Measurements from ENCODE around the gene SRSF11. TPM values are rescaled to one million over a fixed set of nuclear protein-coding genes. Genes with fewer than 3 reads are reported as not detected.
A peak's percentile ranks its signal among the peaks of the same experiment; 100 is the strongest.
"Not testable (repeated sequence)": the region's sequence is repeated elsewhere in the genome, so short reads cannot be mapped to it uniquely, and the experiment has no call there.

Gene SRSF11, protein sequence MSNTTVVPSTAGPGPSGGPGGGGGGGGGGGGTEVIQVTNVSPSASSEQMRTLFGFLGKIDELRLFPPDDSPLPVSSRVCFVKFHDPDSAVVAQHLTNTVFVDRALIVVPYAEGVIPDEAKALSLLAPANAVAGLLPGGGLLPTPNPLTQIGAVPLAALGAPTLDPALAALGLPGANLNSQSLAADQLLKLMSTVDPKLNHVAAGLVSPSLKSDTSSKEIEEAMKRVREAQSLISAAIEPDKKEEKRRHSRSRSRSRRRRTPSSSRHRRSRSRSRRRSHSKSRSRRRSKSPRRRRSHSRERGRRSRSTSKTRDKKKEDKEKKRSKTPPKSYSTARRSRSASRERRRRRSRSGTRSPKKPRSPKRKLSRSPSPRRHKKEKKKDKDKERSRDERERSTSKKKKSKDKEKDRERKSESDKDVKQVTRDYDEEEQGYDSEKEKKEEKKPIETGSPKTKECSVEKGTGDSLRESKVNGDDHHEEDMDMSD
- 94.0 and 115 TPM in 2 replicates for total RNA-seq (2014; rRNA removed; shearing (Covaris generic))

- peak; percentile 96 for DNase-seq (ENCODE audit: low spot score)
Measured at GRCh38 chr1:70221238-70222121, at the start of gene SRSF11. Gene SRSF11, plus strand, starts transcription at chr1:70221380. Its CDS starts 257 bp downstream, at chr1:70221637.

DNA sequence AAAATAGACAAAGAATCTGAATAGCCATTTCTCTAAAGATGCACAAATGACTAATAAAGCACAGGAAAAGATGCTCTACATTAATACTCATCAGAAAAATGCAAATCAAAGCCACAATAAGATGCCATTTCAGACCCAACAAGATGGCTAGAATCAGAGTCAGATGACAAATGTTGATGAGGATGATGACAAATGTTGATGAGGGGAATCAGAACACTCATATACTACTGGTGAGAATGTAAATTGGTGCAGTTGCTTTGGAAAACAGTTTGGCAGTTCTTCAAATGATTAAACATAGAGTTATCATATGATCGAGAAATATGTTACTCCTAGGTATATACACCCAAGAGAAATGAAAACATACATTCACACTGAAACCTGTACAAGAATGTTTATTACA lies 49.7 kb upstream of the SRSF11 start:
- no peak for DNase-seq (ENCODE audit: low spot score)

GRCh38 chr1:70185181-70185580 lies 36.0 kb upstream of the SRSF11 start:
- DNase-seq (ENCODE audit: low spot score) = not testable (repeated sequence)

DNA sequence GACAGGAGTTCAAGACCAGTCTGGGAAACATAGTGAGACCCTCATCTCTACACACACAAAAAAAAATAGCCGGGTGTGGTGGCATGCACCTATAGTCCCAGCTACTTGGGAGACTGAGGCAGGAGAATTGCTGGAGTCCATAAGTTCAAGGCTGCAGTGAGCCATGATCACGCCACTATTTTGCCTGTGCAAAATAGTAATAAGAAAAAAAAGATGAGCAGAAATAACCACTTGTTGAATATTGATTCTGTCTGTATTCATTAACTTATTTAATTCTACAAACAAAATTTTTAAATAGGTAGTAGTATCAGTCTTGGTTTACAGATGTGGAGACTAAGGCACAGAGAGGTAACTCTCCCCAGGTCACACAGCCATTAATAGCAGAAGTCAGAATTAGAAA lies 32.7 kb upstream of the SRSF11 start:
- no peak for DNase-seq (ENCODE audit: low spot score)

- DNase-seq (ENCODE audit: low spot score) = no peak
Measured at GRCh38 chr1:70190180-70190579, 31.0 kb upstream of the SRSF11 start.

- not testable (repeated sequence) for DNase-seq (ENCODE audit: low spot score)
Measured at GRCh38 chr1:70192446-70192845, 28.7 kb upstream of the SRSF11 start.

GRCh38 chr1:70194601-70195000 lies 26.6 kb upstream of the SRSF11 start:
- no peak for DNase-seq (ENCODE audit: low spot score)

DNA sequence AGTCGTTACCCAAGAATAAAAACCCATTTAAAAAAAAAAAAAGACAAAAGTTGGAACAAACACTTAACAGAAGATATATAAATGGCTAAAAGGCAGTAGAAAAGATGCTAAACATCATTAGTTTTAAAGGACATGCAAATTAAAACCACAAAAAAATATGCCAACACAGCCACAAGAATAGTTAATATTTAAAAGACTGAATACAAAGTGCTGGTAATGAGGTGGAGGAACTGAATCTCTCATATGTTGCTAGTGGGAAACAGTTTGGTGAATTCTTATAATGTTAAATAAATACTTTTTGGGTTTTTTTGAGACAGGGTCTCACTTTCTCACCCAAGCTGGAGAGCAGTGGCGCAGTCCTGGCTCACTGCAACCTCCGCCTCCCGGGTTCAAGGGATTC lies 25.8 kb upstream of the SRSF11 start:
- no peak for DNase-seq (ENCODE audit: low spot score)

DNA sequence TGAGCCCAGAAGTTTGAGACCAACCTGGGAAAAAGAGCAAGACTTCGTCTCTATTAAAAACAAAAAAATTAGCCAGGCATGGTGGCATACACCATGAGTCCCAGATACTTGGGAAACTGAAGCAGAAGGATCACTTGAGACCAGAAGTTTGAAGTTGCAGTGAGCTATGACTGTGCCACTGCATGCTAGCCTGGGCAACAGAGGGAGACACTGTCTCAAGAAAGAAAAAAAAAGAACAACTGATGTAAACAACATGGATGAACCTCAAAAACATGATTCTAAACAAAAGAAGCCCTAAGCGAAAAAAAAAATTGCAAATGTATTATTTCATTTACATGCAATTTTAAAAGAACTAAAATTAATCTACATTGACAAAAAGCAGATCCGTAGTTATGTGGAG lies 24.8 kb upstream of the SRSF11 start:
- DNase-seq (ENCODE audit: low spot score) = no peak

- no peak for DNase-seq (ENCODE audit: low spot score)
Measured at GRCh38 chr1:70200065-70200464, 21.1 kb upstream of the SRSF11 start.

GRCh38 chr1:70202173-70202758 lies 18.9 kb upstream of the SRSF11 start:
- DNase-seq (ENCODE audit: low spot score) = no peak

DNA sequence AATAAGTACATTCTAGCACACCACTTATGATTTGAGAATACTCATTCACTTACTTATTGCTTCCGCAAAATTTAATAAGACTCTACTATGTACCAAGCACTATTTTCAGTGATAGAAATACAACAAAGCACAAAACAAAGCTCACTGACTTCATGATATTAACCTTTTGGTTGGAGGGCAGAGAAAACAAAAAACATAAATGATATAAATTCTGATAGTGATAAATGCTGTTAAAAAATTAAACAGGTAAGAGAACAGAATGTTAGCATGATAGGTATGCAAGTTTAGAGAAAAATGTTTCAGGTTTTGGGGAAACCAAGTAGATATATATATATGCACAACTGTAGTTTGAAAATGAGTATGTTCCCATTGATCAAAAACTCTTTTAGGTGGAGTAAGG lies 17.0 kb upstream of the SRSF11 start:
- no peak for DNase-seq (ENCODE audit: low spot score)

DNA sequence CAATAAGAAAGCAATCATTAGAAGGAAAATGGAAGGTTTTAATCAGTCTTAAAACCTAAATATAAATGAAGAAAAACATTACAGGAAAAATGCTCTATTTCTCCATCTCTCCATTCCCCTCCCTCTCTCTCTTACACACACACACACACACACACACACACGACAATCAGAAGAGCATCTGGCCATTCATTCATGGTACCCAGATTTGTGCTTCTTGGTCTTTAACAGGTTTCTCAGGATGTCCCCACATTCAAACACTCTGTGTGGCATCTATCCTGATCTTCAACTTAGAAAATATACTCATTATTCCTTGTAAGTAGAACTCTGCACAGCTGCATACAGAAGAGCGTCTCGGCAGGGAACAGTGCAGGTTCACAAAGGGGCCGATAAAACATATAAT lies 16.6 kb upstream of the SRSF11 start:
- DNase-seq (ENCODE audit: low spot score) = peak; percentile 34

DNA sequence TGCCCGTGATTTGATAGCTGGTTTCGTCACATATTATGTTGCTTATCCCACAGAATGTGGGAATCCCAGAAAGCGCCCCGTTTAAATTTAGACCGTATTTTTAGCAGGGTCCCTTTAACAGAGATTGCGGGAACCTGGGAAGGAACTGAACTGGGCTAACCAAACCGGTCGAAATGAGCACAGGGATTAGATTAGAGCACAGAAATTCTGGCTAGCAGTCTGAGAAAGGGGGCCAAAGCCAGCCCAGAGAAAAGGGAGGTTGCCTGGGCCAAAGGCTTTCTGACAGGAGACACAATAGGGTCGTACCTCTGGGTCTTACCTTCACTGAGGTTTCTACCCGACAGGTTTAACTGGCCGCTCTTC lies 16.1 kb upstream of the SRSF11 start:
- no peak for DNase-seq (ENCODE audit: low spot score)

DNA sequence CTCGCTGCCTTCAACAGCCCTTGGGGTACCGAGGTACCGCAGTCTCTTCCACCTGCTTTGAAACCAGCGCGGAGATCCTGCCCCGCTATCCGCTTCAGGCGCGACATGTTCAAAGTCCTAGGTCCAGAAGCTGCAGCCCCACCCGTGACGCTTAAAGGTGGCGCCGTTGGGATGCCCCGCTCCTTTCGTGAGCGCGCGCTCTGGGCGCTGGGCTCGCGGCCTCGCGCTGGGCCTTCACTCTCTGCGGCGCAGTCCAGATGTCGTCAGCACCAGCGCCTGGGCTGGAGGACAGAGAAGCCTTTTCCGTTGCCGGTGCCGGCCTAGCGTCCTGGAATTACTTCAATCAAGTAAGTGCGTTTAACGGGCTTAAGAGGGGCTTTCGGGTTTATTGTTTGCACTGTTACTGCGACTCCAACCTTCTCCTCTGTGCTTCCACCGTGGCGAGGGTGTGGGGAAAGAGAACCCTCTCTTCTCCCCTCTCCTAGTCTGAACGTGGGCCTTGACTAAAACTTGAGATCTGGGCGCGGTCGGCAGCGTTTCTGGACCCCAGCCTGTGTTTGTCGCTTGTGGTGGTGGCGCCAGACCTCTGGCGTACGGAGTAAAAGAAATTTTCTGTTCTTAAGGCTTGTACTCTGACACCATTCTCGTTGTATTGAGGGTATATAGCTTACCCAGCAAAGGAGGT lies 15.6 kb upstream of the SRSF11 start, which contains the start of gene LRRC40:
Gene LRRC40 (minus strand): TSS at position 146 of the 685 bp plus-strand sequence. CDS start 39 bp downstream, at position 107.
- peak; percentile 96 for DNase-seq (ENCODE audit: low spot score)

DNA sequence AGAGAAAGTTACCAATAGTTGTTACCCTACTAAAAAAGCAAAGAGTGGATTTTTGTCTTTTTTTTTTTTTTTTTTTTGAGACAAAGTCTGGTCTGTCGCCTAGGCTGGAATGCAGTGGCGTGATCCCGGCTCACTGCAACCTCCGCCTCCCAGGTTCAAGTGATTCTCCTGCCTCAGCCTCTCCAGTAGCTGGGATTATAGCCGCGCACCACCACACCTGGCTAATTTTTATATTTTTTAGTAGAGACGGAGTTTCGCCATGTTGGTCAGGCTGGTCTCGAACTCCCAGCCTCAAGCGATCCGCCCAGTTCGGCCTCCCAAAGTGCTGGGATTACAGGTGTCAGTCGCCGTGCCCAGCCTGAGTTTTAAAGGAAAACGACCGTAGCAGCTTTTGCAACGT lies 14.3 kb upstream of the SRSF11 start:
- DNase-seq (ENCODE audit: low spot score) = not testable (repeated sequence)

DNA sequence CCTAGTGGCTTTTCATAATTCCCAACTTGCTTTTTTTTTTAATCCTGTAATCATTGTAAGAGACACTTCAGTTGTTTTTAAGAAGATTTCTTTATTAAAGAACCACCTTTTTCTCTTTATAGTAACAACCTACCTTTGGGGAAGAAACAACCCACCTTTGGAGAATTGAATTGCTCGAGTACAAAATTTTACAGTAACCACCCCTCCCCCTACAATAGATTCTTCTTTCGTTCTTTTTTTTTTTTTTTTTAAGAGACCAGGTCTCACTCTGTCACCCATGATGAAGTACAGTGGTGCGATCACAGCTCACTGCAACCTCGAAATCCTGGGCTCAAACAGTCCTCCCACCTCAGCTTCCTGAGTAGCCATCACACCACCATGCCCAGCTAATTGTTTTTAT lies 13.7 kb upstream of the SRSF11 start:
- no peak for DNase-seq (ENCODE audit: low spot score)

GRCh38 chr1:70208292-70208691 lies 12.9 kb upstream of the SRSF11 start:
- no peak for DNase-seq (ENCODE audit: low spot score)

DNA sequence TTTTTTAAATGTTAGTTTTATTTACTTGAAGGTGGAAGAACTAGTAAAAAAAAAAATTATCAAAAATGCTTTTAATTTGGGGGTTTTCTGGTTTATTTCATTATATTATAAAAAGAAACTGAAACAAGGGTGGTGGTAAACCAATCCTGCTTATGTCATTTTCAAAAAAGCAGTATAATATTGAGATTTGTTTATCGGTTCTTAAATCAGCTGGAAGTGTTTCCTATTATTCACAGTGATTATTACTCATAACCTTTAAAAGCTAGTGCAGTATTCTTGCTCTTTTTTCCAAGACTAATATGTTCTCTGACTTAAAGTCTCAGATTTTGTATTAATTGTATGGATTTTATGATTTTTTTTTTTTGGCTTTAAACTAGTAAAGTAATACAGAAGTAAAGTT lies 10.4 kb upstream of the SRSF11 start:
- no peak for DNase-seq (ENCODE audit: low spot score)

GRCh38 chr1:70211541-70211940 lies 9.6 kb upstream of the SRSF11 start:
- DNase-seq (ENCODE audit: low spot score) = no peak

DNA sequence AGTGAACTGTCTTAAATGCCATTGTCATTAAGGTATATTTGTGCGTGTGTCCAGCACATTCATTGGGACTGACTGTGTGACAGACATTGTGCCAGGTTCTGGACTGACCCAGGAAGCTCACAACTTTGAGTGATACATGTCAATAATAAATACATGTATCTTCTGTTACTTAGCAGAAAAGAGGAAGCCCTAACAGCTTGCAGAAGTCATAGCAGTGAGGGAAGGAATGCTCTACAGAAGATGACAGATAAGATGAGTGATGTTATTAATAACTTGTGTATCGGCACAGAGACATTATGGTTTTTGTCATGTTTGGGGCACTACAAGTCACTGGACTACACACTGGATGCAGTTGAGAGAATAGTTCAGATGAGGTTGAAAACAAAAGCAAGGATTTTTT lies 1.2 kb upstream of the SRSF11 start:
- DNase-seq (ENCODE audit: low spot score) = no peak

Measured in HT-29 (cell line).